Gastrocnemius medialis (tissue), 4 donors: Measurements from ENCODE around the gene PPIG.

Experiments used
- CTCF ChIP-seq, 5 experiments: fragments of 450-650 bp in 3 of 5; fragments of 200-600 bp in 2 of 5; sonication (generic) in 2 of 5; IDR thresholded peaks in 4 of 5; conservative IDR thresholded peaks in 1 of 5; 1 replicate in 4 of 5; 2 replicates in 1 of 5; pipeline ENCODE4 v1.5.1; 2016 to 2019; ENCODE audit warnings: antibody characterized with exemption in 5 of 5, mild to moderate bottlenecking in 3 of 5, moderate library complexity in 3 of 5
- POLR2A ChIP-seq, 2 donors: fragments of 450-650 bp; IDR thresholded peaks; one replicate each; pipeline ENCODE4 v1.6.1; 2017; ENCODE audit warnings: antibody characterized with exemption in 2 of 2, mild to moderate bottlenecking in 2 of 2, moderate library complexity in 2 of 2

DNA sequence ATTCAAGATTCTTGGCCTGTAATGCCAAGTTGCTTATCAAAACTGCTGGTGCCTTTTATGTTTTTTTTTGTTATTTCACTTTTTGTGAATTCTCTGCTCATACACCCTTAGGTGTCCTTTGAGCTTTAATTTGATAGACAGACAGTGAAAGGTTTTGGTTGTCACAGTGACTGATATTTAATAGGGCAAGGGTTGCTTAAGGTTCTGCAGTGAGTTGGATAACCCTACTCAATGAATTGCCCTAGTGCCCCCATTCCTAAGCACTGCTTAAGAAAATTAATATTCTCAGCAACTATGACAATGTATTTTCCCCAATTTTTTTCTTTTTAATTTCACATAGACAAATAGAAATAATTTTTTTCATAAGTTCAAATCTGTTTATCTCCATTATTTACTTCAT lies 15.4 kb downstream of the PPIG start:
- TF ChIP-seq CTCF (IDR thresholded peaks at IDR 0.05 in 4 of 5, conservative IDR thresholded peaks at IDR 0.05 in 1 of 5) (no peak), POLR2A (IDR thresholded peaks at IDR 0.05) (no peak)
